H9 (cell line): Measurements from ENCODE around the gene DSTYK. TPM values are rescaled to one million over a fixed set of nuclear protein-coding genes. Genes with fewer than 3 reads are reported as not detected.

Experiments used
- DNase-seq: peaks from one replicate; pipeline ENCODE4 v3.0.0-alpha.2; 2017
- H2AFZ ChIP-seq: one replicate; pipeline ENCODE4 v1.6.1; 2013; ENCODE audit warnings: mild to moderate bottlenecking, low read length, control low read depth, moderate library complexity
- H2AK5ac ChIP-seq: 2 replicates; pipeline ENCODE4 v1.6.1; 2013; ENCODE audit warnings: low read length, control low read depth, mixed read lengths; ENCODE audit not compliant: insufficient read length
- H2BK120ac ChIP-seq: one replicate; pipeline ENCODE4 v1.6.1; 2013; ENCODE audit warnings: low read depth, mild to moderate bottlenecking, low read length, control low read depth, inconsistent platforms; ENCODE audit not compliant: poor library complexity, severe bottlenecking
- H2BK12ac ChIP-seq: 2 replicates; pipeline ENCODE4 v1.6.1; 2013; ENCODE audit warnings: low read length, control low read depth, mixed read lengths, low read depth; ENCODE audit not compliant: insufficient read length
- H2BK15ac ChIP-seq: 2 replicates; pipeline ENCODE4 v1.6.1; 2013; ENCODE audit warnings: low read depth, low read length, control low read depth
- H2BK20ac ChIP-seq: one replicate; pipeline ENCODE4 v1.6.1; 2013; ENCODE audit warnings: low read depth, mild to moderate bottlenecking, low read length, control low read depth, inconsistent platforms; ENCODE audit not compliant: poor library complexity, severe bottlenecking
- H2BK5ac ChIP-seq: 2 replicates; pipeline ENCODE4 v1.6.1; 2013; ENCODE audit warnings: low read length, control low read depth, mixed read lengths; ENCODE audit not compliant: insufficient read length
- H3K14ac ChIP-seq: 2 replicates; pipeline ENCODE4 v1.6.1; 2013; ENCODE audit warnings: low read length, control low read depth; ENCODE audit not compliant: insufficient read depth
- H3K18ac ChIP-seq: 2 replicates; pipeline ENCODE4 v1.6.1; 2013; ENCODE audit warnings: low read depth, mild to moderate bottlenecking, mixed read lengths, low read length, control low read depth; ENCODE audit not compliant: insufficient read length
- H3K23ac ChIP-seq: 2 replicates; pipeline ENCODE4 v1.6.1; 2013; ENCODE audit warnings: low read length, control low read depth, mixed read lengths, low read depth; ENCODE audit not compliant: insufficient read length
- H3K23me2 ChIP-seq: 2 replicates; pipeline ENCODE4 v1.6.1; 2013; ENCODE audit warnings: low read depth, mild to moderate bottlenecking, mixed read lengths, low read length, control low read depth; ENCODE audit not compliant: insufficient read length, poor library complexity, severe bottlenecking
- H3K27ac ChIP-seq: 2 replicates; pipeline ENCODE4 v1.5.1; 2013; ENCODE audit warnings: low read length, control low read depth, mixed read lengths, low read depth; ENCODE audit not compliant: insufficient read length
- H3K27me3 ChIP-seq: 2 replicates; pipeline ENCODE4 v1.6.1; 2013; ENCODE audit warnings: low read length, control low read depth, inconsistent platforms; ENCODE audit not compliant: insufficient read depth
- H3K4ac ChIP-seq: 2 replicates; pipeline ENCODE4 v1.6.1; 2013; ENCODE audit warnings: low read depth, mild to moderate bottlenecking, control low read depth, inconsistent platforms, low read length, moderate library complexity
- H3K4me1 ChIP-seq: 2 replicates; pipeline ENCODE4 v1.6.1; 2013; ENCODE audit warnings: low read length, control low read depth, inconsistent platforms; ENCODE audit not compliant: insufficient read depth
- H3K4me2 ChIP-seq: 2 replicates; pipeline ENCODE4 v1.6.1; 2013; ENCODE audit warnings: low read length, control low read depth, mixed read lengths; ENCODE audit not compliant: insufficient read length, insufficient read depth
- H3K56ac ChIP-seq: 2 replicates; pipeline ENCODE4 v1.6.1; 2013; ENCODE audit warnings: low read depth, mild to moderate bottlenecking, mixed read lengths, low read length, control low read depth; ENCODE audit not compliant: insufficient read length
- H3K79me1 ChIP-seq: 2 replicates; pipeline ENCODE4 v1.6.1; 2013; ENCODE audit warnings: low read depth, mild to moderate bottlenecking, moderate library complexity, low read length, control low read depth, inconsistent platforms; ENCODE audit not compliant: insufficient read depth, poor library complexity, severe bottlenecking
- H3K79me2 ChIP-seq: 2 replicates; pipeline ENCODE4 v1.6.1; 2013; ENCODE audit warnings: low read length, control low read depth, inconsistent platforms; ENCODE audit not compliant: insufficient read depth
- H3K9ac ChIP-seq: 2 replicates; pipeline ENCODE4 v1.6.1; 2013; ENCODE audit warnings: low read length, control low read depth, mixed read lengths; ENCODE audit not compliant: insufficient read length; ENCODE audit errors: extremely low read depth
- H3K9me3 ChIP-seq: one replicate; pipeline ENCODE4 v1.6.1; 2013; ENCODE audit warnings: low read depth, low read length, inconsistent platforms; ENCODE audit not compliant: control insufficient read depth
- H3T11ph ChIP-seq: one replicate; pipeline ENCODE4 v1.6.1; 2013; ENCODE audit warnings: mild to moderate bottlenecking, low read length, control low read depth, inconsistent platforms
- H4K20me1 ChIP-seq: one replicate; pipeline ENCODE4 v1.6.1; 2013; ENCODE audit not compliant: control insufficient read depth, insufficient read length, insufficient read depth
- H4K5ac ChIP-seq: 2 replicates; pipeline ENCODE4 v1.6.1; 2013; ENCODE audit warnings: low read depth, mild to moderate bottlenecking, mixed read lengths, low read length, control low read depth; ENCODE audit not compliant: insufficient read length
- H4K8ac ChIP-seq: replicated peaks from 2 replicates; pipeline ENCODE4 v1.6.1; 2013; ENCODE audit warnings: low read length, control low read depth, mixed read lengths, low read depth; ENCODE audit not compliant: insufficient read length
- H4K91ac ChIP-seq: 2 replicates; pipeline ENCODE4 v1.6.1; 2013; ENCODE audit warnings: low read depth, mild to moderate bottlenecking, moderate library complexity, mixed read lengths, low read length, control low read depth; ENCODE audit not compliant: insufficient read length
- H3K27ac Mint-ChIP-seq, 3 experiments: 2 replicates in 2 of 3; 3 replicates in 1 of 3; pipeline ENCODE4 v1.8.0; 2020 to 2021; ENCODE audit warnings: mixed read lengths in 3 of 3, mild to moderate bottlenecking in 1 of 3, moderate library complexity in 1 of 3
- H3K27me3 Mint-ChIP-seq: 2 replicates; pipeline ENCODE4 v1.8.0; 2021; ENCODE audit warnings: low read depth, mild to moderate bottlenecking, moderate library complexity, mixed read lengths
- H3K36me3 Mint-ChIP-seq, 3 experiments: 2 replicates in 2 of 3; 3 replicates in 1 of 3; pipeline ENCODE4 v1.8.0; 2020 to 2021; ENCODE audit warnings: low read depth in 3 of 3, mixed read lengths in 3 of 3; ENCODE audit not compliant: insufficient read depth in 1 of 3
- H3K4me1 Mint-ChIP-seq, 2 experiments: 2 replicates each; pipeline ENCODE4 v1.8.0; 2020; ENCODE audit warnings: mixed read lengths in 2 of 2
- H3K4me3 Mint-ChIP-seq, 2 experiments: 2 replicates in 1 of 2; 3 replicates in 1 of 2; pipeline ENCODE4 v1.8.0; 2020 to 2021; ENCODE audit warnings: mild to moderate bottlenecking in 2 of 2, mixed read lengths in 2 of 2, moderate library complexity in 1 of 2
- H3K9me3 Mint-ChIP-seq, 2 experiments: 2 replicates in 1 of 2; 3 replicates in 1 of 2; pipeline ENCODE4 v1.8.0; 2020; ENCODE audit warnings: mild to moderate bottlenecking in 2 of 2, mixed read lengths in 2 of 2, moderate library complexity in 1 of 2
- CTCF ChIP-seq: fragments of 200-600 bp; sonication (generic); conservative IDR thresholded peaks from 3 replicates; pipeline ENCODE4 v1.8.0; 2021; ENCODE audit warnings: antibody characterized with exemption, mild to moderate bottlenecking
- WGBS: extraction: QIAGEN DNeasy Blood & Tissue Kit; methylation state at CpG from one replicate; pipeline ENCODE4 v1.1.7; 2013; ENCODE audit warnings: missing lambda C conversion rate, low lambda C conversion rate, mixed read lengths; ENCODE audit not compliant: insufficient read length; ENCODE audit errors: extremely low coverage; 5-methylcytosine and 5-hydroxymethylcytosine counted together
- total RNA-seq: library from RNA; stranded (reverse); gene quantifications from 2 replicates; pipeline ENCODE4 v1.2.1, GENCODE V29; 2021

The DSTYK gene
- total RNA-seq, 1 experiment from 2014 or later: 8.5 TPM

DNA sequence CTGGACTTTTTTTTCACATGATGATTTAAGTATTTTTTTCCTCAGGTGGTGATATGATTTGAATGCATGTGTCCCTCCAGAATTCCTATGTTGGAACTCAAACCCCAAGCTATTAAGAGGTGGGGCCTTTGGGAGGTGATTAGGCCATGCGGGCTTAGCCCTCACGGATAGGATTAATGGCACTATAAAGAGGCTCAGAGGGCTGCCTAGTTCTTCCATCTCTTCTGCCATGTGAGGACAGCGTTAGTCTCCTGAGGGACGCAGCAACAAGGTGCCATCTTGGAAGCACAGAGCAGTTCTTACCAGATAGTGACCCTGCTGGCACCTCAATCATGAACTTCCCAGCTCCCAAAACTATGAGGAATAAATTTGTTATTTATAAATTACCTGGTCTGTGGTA lies 71.4 kb downstream of the DSTYK start:
- H2BK120ac ChIP-seq: no peak overlapping the region
- no peaks in the 10 kb centered on the region for H3K9me3 ChIP-seq
- H3K27ac ChIP-seq: no peak overlapping the region
- H2AFZ ChIP-seq: no peak overlapping the region
- no CpG with 5 or more reads among the region's 4 CpGs for WGBS
- H3K14ac ChIP-seq: no peak overlapping the region
- no peak overlapping the region for H2BK15ac ChIP-seq
- Mint-ChIP-seq H3K4me3 (no peak overlapping the region), H3K27ac (no peak overlapping the region), H3K36me3 (peaks cover 6 to 19% (median 12%) of the 10 kb centered on the region in 3 experiments; a peak in 6 of 7 replicates), H3K9me3 (peaks cover 14 to 18% of the 10 kb centered on the region in 2 experiments), H3K27me3 (no peaks in the 10 kb centered on the region), H3K4me1 (peaks cover 21 to 25% of the 10 kb centered on the region in 2 experiments)
- no peak overlapping the region for H4K5ac ChIP-seq
- no peak overlapping the region for H4K8ac ChIP-seq
- H3K4ac ChIP-seq: no peak overlapping the region
- H3K23ac ChIP-seq: no peak overlapping the region
- H2AK5ac ChIP-seq: no peak overlapping the region
- no peak overlapping the region for H3T11ph ChIP-seq
- H3K27me3 ChIP-seq: no peaks in the 10 kb centered on the region
- H4K91ac ChIP-seq: no peak overlapping the region
- no peaks in the 10 kb centered on the region for H3K23me2 ChIP-seq
- H2BK5ac ChIP-seq: no peak overlapping the region
- no peak overlapping the region for H3K18ac ChIP-seq
- H4K20me1 ChIP-seq: no peaks in the 10 kb centered on the region
- no peak overlapping the region for H3K9ac ChIP-seq
- H3K4me2 ChIP-seq: no peak overlapping the region
- DNase-seq: no peak
- no peak overlapping the region for H2BK20ac ChIP-seq
- H3K56ac ChIP-seq: no peak overlapping the region
- H3K79me2 ChIP-seq: no peaks in the 10 kb centered on the region
- no peaks in the 10 kb centered on the region for H3K79me1 ChIP-seq
- no peak overlapping the region for H2BK12ac ChIP-seq
- H3K4me1 ChIP-seq: peaks cover 5% of the 10 kb centered on the region; the same call in 1 of the 2 replicates
- TF ChIP-seq CTCF: no peak
